ENCODE measurements around the gene HS2ST1.

The HS2ST1 gene

DNA sequence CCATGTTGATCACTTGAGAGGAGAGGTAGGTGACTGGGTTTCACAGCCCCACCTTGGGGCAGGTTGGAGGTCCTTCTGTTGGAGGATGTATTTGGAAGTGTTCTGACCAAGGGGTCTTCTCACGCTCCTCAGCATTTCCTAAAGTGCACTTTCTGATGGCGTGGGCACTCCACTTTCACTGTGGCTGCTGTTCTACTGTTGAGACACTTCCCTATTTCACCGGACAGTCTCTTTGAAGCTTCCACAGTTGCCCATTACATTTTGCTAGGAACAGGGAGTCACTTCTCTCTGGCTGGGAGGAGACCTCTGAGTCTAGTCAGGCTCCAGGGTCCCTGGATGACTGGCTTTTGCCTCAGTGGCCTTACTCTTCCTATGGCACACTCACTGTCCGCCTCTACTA, 234.2 kb downstream of the HS2ST1 start:
- TF ChIP-seq CSRNP3 (CRISPR knock-in tag; IDR thresholded peaks at IDR 0.05) (no peak), ZFP30 (CRISPR knock-in tag; IDR thresholded peaks at IDR 0.05) (no peak), ISL1 (CRISPR knock-in tag; IDR thresholded peaks at IDR 0.05) (no peak), POU6F1 (CRISPR knock-in tag; IDR thresholded peaks at IDR 0.05; ENCODE audit: borderline replicate concordance, low read depth) (no peak), ZFP3 (CRISPR knock-in tag; IDR thresholded peaks at IDR 0.05) (no peak), TCF4 (CRISPR knock-in tag; IDR thresholded peaks at IDR 0.05; ENCODE audit: borderline replicate concordance) (no peak), ARNTL (CRISPR knock-in tag; IDR thresholded peaks at IDR 0.05; ENCODE audit: borderline replicate concordance, low read depth) (no peak), SNAI2 (CRISPR knock-in tag; IDR thresholded peaks at IDR 0.05) (no peak)
- TF ChIP-seq, protein P1, sequence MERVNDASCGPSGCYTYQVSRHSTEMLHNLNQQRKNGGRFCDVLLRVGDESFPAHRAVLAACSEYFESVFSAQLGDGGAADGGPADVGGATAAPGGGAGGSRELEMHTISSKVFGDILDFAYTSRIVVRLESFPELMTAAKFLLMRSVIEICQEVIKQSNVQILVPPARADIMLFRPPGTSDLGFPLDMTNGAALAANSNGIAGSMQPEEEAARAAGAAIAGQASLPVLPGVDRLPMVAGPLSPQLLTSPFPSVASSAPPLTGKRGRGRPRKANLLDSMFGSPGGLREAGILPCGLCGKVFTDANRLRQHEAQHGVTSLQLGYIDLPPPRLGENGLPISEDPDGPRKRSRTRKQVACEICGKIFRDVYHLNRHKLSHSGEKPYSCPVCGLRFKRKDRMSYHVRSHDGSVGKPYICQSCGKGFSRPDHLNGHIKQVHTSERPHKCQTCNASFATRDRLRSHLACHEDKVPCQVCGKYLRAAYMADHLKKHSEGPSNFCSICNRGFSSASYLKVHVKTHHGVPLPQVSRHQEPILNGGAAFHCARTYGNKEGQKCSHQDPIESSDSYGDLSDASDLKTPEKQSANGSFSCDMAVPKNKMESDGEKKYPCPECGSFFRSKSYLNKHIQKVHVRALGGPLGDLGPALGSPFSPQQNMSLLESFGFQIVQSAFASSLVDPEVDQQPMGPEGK (CRISPR knock-in tag; IDR thresholded peaks at IDR 0.05; ENCODE audit: borderline replicate concordance) = no peak
- ATAC-seq = no peak

GRCh38 chr1:87149241-87150041, 235.0 kb downstream of the HS2ST1 start:
- TF ChIP-seq ARNTL (CRISPR knock-in tag; IDR thresholded peaks at IDR 0.05; ENCODE audit: borderline replicate concordance, low read depth) = no peak
- TF ChIP-seq, protein P2, sequence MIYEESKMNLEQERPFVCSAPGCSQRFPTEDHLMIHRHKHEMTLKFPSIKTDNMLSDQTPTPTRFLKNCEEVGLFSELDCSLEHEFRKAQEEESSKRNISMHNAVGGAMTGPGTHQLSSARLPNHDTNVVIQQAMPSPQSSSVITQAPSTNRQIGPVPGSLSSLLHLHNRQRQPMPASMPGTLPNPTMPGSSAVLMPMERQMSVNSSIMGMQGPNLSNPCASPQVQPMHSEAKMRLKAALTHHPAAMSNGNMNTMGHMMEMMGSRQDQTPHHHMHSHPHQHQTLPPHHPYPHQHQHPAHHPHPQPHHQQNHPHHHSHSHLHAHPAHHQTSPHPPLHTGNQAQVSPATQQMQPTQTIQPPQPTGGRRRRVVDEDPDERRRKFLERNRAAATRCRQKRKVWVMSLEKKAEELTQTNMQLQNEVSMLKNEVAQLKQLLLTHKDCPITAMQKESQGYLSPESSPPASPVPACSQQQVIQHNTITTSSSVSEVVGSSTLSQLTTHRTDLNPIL (CRISPR knock-in tag; IDR thresholded peaks at IDR 0.05; ENCODE audit: low read depth) = no peak
- no peak for TF ChIP-seq RARB (CRISPR knock-in tag; IDR thresholded peaks at IDR 0.05)
- TF ChIP-seq CSDC2 (CRISPR knock-in tag; IDR thresholded peaks at IDR 0.05) = no peak
- TF ChIP-seq TCF4 (CRISPR knock-in tag; IDR thresholded peaks at IDR 0.05; ENCODE audit: borderline replicate concordance) = no peak
- no peak for TF ChIP-seq ZNF70 (CRISPR knock-in tag; IDR thresholded peaks at IDR 0.05)
- no peak for TF ChIP-seq SNAI2 (CRISPR knock-in tag; IDR thresholded peaks at IDR 0.05)
- no peak for TF ChIP-seq OSR1 (CRISPR knock-in tag; IDR thresholded peaks at IDR 0.05)
- no peak for TF ChIP-seq BACH2 (CRISPR knock-in tag; IDR thresholded peaks at IDR 0.05; ENCODE audit: borderline replicate concordance)
- no peak for TF ChIP-seq ZFP30 (CRISPR knock-in tag; IDR thresholded peaks at IDR 0.05)
- no peak for TF ChIP-seq ZNF8 (CRISPR knock-in tag; IDR thresholded peaks at IDR 0.05)
- no peak for TF ChIP-seq ZFP3 (CRISPR knock-in tag; IDR thresholded peaks at IDR 0.05)
- no peak for TF ChIP-seq TSHZ2 (CRISPR knock-in tag; IDR thresholded peaks at IDR 0.05)
- no peak for TF ChIP-seq POU6F1 (CRISPR knock-in tag; IDR thresholded peaks at IDR 0.05; ENCODE audit: borderline replicate concordance, low read depth)
- TF ChIP-seq GLIS3 (CRISPR knock-in tag; IDR thresholded peaks at IDR 0.05) = no peak
- no peak for TF ChIP-seq TOX (CRISPR knock-in tag; IDR thresholded peaks at IDR 0.05; ENCODE audit: borderline replicate concordance)
- TF ChIP-seq PPARA (CRISPR knock-in tag; IDR thresholded peaks at IDR 0.05; ENCODE audit: borderline replicate concordance) = no peak
- TF ChIP-seq ISL1 (CRISPR knock-in tag; IDR thresholded peaks at IDR 0.05) = no peak
- TF ChIP-seq ESRRG (CRISPR knock-in tag; IDR thresholded peaks at IDR 0.05) = no peak
- TF ChIP-seq ZNF565 (CRISPR knock-in tag; conservative IDR thresholded peaks at IDR 0.05; ENCODE audit: low read depth) = no peak
- peak; percentile 79 for ATAC-seq

All from SK-N-SH treated with all-trans-retinoic acid at 6 μM for 48 hours (cell line).